GM21390 (cell line): Measurements from ENCODE around the gene CETP.
A peak's percentile ranks its signal among the peaks of the same experiment; 100 is the strongest.
"Not testable (repeated sequence)": the region's sequence is repeated elsewhere in the genome, so short reads cannot be mapped to it uniquely, and the experiment has no call there.

Source experiments
- ATAC-seq: cut with Tn5 transposase; IDR thresholded peaks from one replicate; pipeline ENCODE4 v1.9.1; 2021; ENCODE audit not compliant: unreplicated experiment

Gene CETP

DNA sequence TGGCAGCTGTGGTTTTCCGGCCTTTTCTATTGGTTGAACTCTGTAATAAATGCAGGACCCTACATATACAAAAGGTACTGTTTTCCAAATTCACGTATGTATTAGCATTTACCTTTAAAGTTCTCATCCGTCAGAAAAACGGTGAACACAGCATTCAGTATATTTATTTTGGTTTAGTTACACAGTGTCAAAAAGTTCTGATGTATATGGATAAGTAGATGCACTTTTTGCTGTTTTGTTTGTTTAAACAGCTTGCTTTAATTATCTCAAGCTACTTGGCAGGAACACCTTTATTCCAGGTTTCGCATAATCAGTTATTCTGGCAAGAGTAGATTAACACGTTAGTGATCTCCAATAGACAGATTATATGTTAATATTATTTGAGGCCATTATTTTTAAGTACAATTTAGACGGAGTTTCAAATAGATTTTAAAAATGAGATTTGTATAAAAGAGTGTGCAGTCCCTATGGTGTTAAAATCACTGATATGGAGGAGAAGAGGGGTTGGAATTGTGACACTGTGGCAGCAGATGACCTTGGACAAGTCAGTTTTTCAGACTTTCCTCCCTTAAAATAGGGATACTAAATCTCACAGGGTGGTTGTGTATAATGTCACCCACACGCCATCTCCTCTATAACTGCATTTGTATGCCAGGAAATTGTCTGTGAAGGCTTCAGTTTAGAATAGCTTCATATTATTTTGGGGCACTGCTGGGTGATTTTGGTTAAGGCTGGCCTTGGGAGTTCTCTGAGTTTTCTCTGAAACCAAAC is 27.7 kb upstream of the CETP start:
- ATAC-seq: no peak

DNA sequence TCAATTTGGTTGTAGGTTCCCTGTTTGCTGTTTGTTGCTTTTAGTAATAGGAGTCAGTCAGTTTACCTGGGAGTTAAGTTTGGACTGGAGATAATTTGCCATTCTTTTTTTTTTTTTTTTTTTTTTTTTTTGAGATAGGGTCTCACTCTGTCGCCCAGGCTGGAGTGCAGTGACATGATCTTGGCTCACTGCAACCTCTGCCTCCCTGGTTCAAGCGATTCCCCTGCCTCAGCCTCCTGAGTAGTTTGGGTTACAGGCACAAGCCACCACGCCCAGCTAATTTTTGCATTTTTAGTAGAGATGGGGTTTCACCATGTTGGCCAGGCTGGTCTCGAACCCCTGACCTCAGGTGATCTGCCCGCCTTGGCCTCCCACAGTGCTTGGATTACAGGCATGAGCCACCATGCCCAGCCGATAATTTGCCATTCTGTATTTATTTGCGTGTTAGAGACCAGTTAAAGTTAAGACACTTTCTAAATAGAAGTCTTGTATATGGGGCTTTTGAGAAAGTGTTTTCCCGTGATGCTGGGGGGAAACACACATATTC is 27.1 kb upstream of the CETP start:
- not testable (repeated sequence) for ATAC-seq

GRCh38 chr16:56935201-56935600 is 26.5 kb upstream of the CETP start:
- ATAC-seq: no peak

DNA sequence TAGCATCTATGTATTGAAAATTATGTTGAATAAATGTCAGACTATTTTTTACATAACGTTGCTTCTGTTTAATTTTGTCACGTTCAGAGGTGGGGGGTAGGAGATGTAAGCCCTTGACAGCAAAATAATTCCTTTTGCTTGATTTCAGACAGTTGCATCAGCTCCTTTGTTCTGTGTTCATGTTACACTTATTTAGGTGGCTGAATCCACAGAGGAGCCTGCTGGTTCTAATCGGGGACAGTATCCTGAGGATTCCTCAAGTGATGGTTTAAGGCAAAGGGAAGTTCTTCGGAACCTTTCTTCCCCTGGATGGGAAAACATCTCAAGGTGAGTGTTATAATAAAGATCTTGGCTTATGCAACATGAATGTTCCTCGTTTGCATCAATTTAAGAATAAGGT is 25.3 kb upstream of the CETP start:
- ATAC-seq: no peak

DNA sequence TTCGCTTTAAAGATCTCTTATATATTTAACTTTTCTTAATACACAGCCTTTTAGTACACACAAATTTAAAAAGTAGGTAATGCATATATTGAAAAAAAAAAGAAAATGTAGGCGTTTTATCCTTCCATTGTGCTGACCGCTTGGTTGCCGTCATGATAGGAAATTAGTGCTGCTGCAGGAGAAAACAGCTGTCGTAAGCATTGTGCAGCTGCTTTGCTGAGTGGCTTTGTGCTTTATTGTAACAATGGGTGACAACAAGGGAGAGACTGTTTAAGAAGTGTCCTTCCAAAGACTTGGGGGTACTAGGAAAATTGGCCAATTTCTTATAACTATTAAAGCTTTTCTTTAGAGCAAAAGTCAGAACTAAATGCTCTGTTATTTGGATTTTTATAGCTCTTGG is 24.8 kb upstream of the CETP start:
- no peak for ATAC-seq

- ATAC-seq: no peak
Measured at GRCh38 chr16:56938664-56939513, 22.9 kb upstream of the CETP start.

- ATAC-seq: no peak
Measured at GRCh38 chr16:56939801-56940200, 21.9 kb upstream of the CETP start.

- ATAC-seq: no peak
Measured at GRCh38 chr16:56941092-56941491, 20.7 kb upstream of the CETP start.

DNA sequence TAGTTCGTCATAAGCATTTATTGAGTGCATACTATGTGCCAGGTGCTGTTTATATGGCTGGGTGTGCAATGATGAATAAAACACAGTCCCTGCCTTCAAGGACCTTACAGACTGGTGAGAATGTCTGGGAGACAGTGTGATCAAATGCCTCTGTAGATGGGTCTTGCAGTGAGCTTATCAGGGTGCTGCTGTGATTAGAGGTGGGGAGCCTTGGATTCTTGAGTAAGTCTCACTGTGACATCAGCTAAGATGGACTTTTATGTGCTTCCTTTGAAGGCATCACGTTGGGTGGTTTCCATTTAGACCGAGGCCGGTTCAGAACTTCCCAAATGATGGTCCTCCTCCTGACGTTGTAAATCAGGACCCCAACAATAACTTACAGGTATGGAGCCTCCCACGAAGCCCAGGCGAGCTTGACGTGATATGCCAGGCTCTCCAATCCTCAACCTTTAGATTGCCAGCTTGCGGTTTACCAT is 19.9 kb upstream of the CETP start:
- no peak for ATAC-seq

- no peak for ATAC-seq
Measured at GRCh38 chr16:56943761-56944375, 17.9 kb upstream of the CETP start.

GRCh38 chr16:56944954-56945839 is 16.6 kb upstream of the CETP start:
- no peak for ATAC-seq

GRCh38 chr16:56945847-56946527 is 15.8 kb upstream of the CETP start:
- ATAC-seq: no peak

DNA sequence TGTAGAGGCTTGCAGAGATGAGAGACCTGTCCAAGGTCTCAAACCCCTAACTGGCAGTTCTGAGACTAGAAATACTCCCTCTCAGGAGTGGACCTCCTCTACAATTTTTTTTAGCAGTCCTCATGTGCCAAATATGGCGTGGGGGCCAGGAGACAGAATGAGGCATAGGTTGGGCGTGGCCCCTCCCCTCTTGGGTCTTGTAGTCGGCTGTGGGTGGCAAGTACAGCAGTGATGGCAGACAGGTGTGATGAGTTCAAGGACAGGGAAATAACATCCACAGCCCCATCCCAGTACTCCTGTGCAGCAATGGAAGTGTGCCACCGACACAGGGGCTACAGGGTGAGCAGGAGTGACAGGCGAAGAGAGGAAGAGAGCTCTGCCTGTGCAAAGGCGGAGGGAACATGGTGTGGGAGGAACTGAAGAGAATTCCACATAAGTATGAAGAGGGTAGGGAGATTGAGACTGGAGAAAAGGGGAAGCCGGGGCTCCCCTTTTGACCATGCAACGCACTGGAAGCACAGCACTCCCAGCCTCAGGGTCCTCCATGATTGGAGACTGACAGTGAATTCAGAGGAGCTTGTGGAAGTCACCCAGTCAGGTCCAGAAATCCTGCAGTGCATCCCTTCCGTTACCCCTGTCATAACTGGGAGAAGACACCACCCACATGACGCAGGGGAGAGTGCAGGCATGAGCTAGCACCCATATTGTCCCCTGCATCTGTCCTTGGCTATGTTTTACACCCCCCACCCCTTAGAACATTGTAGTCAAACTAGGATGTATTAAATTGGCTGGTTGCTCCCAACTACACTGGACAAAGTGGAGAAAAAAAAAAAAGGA is 14.8 kb upstream of the CETP start:
- no peak for ATAC-seq

DNA sequence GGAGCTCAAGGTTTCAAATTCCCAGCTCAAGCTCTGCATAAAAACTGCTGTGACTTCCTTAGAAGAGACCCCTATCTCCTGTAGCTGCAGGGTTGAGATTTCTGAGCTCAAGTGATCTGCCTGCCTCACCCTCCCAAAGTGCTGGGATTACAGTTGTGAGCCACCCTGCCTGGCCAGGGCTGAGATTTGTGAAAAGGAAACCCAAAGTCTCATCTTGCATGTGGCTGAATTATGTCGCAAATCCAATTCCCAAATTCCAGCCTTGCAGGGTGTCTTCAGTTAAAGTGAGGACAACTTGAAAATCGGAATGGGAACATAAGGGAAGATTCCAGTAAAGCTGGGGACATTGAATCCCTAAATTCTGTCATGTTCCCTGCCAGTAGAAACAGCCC is 14.2 kb upstream of the CETP start:
- no peak for ATAC-seq

GRCh38 chr16:56948234-56948633 is 13.5 kb upstream of the CETP start:
- ATAC-seq: no peak

DNA sequence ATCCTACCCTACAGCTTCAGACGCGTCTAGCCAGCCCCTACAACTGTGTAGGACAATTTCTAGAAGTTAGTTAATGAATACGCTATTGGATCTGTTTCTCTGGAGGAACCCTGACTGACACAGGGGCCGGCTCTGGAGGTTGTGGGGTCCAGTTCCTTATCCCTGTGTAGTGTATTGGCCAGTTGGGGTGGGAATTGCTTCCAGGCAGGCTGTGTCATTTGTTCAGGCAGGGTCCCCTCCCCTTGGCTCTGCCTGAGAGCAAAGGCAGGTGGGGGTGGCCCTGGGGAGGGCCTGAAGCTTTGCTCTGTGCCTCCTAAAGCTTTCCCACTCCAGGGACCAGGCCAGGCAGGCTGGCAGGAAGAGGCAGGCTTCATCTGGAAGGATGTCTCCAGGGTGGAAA is 11.7 kb upstream of the CETP start:
- no peak for ATAC-seq

- ATAC-seq: no peak
Measured at GRCh38 chr16:56950455-56950854, 11.3 kb upstream of the CETP start.

- peak; percentile 66 for ATAC-seq
Measured at GRCh38 chr16:56950881-56951771, 10.6 kb upstream of the CETP start.
